Testis (tissue), 2 donors: ENCODE measurements around the gene WNK3.

Experiments used
- POLR2A ChIP-seq: fragments of 450-650 bp; IDR thresholded peaks from one replicate; pipeline ENCODE4 v1.6.1; 2017; ENCODE audit warnings: antibody characterized with exemption, mild to moderate bottlenecking, moderate library complexity
- TF ChIP-seq, protein P1 (sequence below), 3 experiments: fragments of 450-650 bp in 2 of 3; fragments of 200-600 bp in 1 of 3; sonication (generic) in 1 of 3; IDR thresholded peaks; one replicate each; pipeline ENCODE4 v1.5.1; 2016 to 2019; ENCODE audit warnings: antibody characterized with exemption in 3 of 3, mild to moderate bottlenecking in 2 of 3, moderate library complexity in 1 of 3

DNA sequence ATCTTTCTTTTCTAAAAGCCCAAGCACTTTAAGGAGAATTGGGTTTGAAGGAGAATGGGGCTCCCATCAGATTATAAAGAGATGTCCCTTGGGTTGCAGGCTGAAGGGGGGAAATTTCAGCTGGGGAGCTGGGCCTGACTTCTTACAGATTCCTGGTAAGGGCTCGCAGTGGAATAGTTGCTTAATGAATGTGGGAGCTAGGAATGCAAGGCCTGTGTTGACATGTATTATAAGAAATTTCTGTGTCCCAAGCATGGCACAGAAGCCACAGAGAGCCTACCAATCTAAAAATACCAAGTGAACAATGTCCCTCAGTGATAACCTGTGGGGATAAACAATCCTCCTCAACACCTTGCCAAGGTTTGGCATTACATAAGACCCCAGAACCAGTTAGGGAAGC, 39.3 kb upstream of the WNK3 start:
- TF ChIP-seq, protein P1, sequence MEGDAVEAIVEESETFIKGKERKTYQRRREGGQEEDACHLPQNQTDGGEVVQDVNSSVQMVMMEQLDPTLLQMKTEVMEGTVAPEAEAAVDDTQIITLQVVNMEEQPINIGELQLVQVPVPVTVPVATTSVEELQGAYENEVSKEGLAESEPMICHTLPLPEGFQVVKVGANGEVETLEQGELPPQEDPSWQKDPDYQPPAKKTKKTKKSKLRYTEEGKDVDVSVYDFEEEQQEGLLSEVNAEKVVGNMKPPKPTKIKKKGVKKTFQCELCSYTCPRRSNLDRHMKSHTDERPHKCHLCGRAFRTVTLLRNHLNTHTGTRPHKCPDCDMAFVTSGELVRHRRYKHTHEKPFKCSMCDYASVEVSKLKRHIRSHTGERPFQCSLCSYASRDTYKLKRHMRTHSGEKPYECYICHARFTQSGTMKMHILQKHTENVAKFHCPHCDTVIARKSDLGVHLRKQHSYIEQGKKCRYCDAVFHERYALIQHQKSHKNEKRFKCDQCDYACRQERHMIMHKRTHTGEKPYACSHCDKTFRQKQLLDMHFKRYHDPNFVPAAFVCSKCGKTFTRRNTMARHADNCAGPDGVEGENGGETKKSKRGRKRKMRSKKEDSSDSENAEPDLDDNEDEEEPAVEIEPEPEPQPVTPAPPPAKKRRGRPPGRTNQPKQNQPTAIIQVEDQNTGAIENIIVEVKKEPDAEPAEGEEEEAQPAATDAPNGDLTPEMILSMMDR (IDR thresholded peaks at IDR 0.05) = no peak
- TF ChIP-seq POLR2A = no peak
